Measurements from ENCODE around the gene ENDOG. TPM values are rescaled to one million over a fixed set of nuclear protein-coding genes. Genes with fewer than 3 reads are reported as not detected.
A peak's percentile ranks its signal among the peaks of the same experiment; 100 is the strongest.

Gene ENDOG
- total RNA-seq, result 18.8 and 20.5 TPM in 2 replicates

DNA sequence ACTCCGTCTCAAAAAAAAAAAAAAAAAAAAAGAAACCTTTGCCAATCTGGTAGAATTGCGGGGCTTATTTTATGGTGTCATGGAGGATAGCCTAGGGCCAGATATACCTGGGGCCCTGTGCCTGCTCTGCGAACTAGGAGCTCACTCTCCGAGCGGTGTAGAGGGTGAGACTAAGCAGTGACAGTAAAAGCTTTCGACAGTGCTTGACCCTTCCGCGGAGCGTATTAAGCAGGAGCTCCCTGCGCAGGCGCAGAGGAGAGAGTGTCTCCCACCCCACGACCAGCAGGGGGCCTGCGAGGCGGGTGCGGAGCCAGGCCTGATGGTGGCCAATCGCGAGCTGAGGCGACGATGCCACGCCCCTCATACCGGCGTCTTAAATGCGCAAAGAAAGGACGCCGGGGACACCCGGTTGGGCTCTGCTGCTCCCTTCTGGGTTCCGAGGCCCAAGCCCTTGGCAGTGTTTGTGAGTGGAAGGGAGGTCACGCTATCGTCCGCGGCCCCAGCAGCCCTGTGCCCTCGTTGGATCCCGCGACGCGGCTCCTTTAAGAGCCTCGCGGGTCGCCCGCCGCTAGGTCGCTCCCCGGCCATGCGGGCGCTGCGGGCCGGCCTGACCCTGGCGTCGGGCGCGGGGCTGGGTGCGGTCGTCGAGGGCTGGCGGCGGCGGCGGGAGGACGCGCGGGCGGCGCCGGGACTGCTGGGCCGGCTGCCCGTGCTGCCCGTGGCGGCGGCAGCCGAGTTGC is at the start of gene ENDOG:
TSS of gene ENDOG (plus strand) at position 402 of the 740 bp plus-strand sequence. CDS start at position 587, 185 bp downstream.
- peak; percentile 76 for DNase-seq (ENCODE audit: low read depth)
- peak; percentile 98 for TF ChIP-seq CTCF (IDR thresholded peaks at IDR 0.05; ENCODE audit: insufficient read depth, low read length, poor library complexity, severe bottlenecking)
- Histone ChIP-seq H3K36me3 (ENCODE audit: control insufficient read depth, insufficient read depth, low read length) (no peaks in the 10 kb centered on the region), H3K4me3 (ENCODE audit: low read depth, low read length) (peak within 1 kb of the TSS; percentile 68), H3K27me3 (ENCODE audit: control insufficient read depth, insufficient read depth, low read length) (no peaks in the 10 kb centered on the region)

GRCh38 chr9:128768606-128769005 is 49.7 kb upstream of the ENDOG start:
- DNase-seq (ENCODE audit: low read depth), result no peak
- Histone ChIP-seq H3K36me3 (ENCODE audit: control insufficient read depth, insufficient read depth, low read length) (no peaks in the 10 kb centered on the region), H3K4me3 (ENCODE audit: low read depth, low read length) (no peak overlapping the region), H3K27me3 (ENCODE audit: control insufficient read depth, insufficient read depth, low read length) (no peaks in the 10 kb centered on the region)
- no peak for TF ChIP-seq CTCF (IDR thresholded peaks at IDR 0.05; ENCODE audit: insufficient read depth, low read length, poor library complexity, severe bottlenecking)

GRCh38 chr9:128770286-128771030 is 47.8 kb upstream of the ENDOG start:
- peak overlapping the region; percentile 98 for H3K4me3 ChIP-seq (ENCODE audit: low read depth, low read length)
- no peak for TF ChIP-seq CTCF (IDR thresholded peaks at IDR 0.05; ENCODE audit: insufficient read depth, low read length, poor library complexity, severe bottlenecking)
- H3K36me3 ChIP-seq (ENCODE audit: control insufficient read depth, insufficient read depth, low read length), result no peaks in the 10 kb centered on the region
- no peaks in the 10 kb centered on the region for H3K27me3 ChIP-seq (ENCODE audit: control insufficient read depth, insufficient read depth, low read length)
- DNase-seq (ENCODE audit: low read depth), result no peak

- no peak for TF ChIP-seq CTCF (IDR thresholded peaks at IDR 0.05; ENCODE audit: insufficient read depth, low read length, poor library complexity, severe bottlenecking)
- Histone ChIP-seq H3K4me3 (ENCODE audit: low read depth, low read length) (peak overlapping the region; percentile 98), H3K27me3 (ENCODE audit: control insufficient read depth, insufficient read depth, low read length) (no peaks in the 10 kb centered on the region), H3K36me3 (ENCODE audit: control insufficient read depth, insufficient read depth, low read length) (no peaks in the 10 kb centered on the region)
- no peak for DNase-seq (ENCODE audit: low read depth)
Measured at GRCh38 chr9:128771094-128771721, 47.1 kb upstream of the ENDOG start.

DNA sequence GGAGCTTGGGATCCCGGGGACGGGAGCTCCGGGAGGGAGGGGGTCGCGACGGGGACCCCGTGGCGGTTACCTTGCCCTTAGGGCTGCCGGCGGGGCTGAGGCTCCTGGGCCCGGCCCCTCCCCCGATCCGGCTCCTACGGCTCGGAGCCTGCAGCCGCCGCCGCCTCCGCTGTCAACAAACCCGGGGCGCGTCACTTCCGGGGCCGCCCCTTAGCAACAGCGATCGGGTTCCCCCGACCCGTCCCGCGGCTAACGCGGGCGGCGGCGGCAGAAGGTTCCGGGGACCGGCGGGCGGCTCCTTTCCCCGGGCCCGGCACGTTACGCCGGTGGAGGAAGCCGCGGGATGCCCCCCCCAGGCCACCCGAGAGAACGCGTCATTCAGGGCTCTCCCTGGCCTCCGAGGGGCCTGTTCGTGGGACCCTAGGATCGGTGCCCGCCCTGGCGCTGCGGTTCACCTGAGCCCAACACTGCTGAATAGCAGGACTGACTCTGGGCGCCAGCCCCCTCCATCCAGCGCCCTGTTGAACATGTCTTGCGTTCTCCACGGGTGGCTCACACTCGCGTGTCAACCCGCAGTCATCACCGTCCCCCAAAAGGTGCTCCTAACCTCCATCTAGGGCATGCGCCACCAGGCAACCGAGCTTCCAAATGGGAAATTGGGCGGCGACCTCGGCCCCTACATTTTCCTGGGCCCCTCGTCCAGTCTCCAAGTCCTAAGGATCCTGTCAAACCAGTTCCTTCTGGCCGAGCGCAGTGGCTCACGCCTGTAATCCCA is 46.4 kb upstream of the ENDOG start, which contains the start of gene ZER1:
TSS of gene ZER1 (minus strand) at position 183 of the 775 bp plus-strand sequence. CDS start 16,362 bp downstream, outside the sequence.
- Histone ChIP-seq H3K4me3 (ENCODE audit: low read depth, low read length) (peak within 1 kb of the TSS; percentile 98), H3K27me3 (ENCODE audit: control insufficient read depth, insufficient read depth, low read length) (no peaks in the 10 kb centered on the region), H3K36me3 (ENCODE audit: control insufficient read depth, insufficient read depth, low read length) (no peaks in the 10 kb centered on the region)
- TF ChIP-seq CTCF (IDR thresholded peaks at IDR 0.05; ENCODE audit: insufficient read depth, low read length, poor library complexity, severe bottlenecking), result no peak
- no peak for DNase-seq (ENCODE audit: low read depth)
